Glomerular visceral epithelial cell (primary cell): ENCODE data around the gene EVX2.

ENCODE experiments used
- DNase-seq: peaks from one replicate; pipeline ENCODE4 v3.0.0-alpha.2; 2016; ENCODE audit errors: extremely low spot score

The EVX2 gene

GRCh38 chr2:176122052-176122682, 38.4 kb upstream of the EVX2 start:
- DNase-seq = no peak

GRCh38 chr2:176121190-176122051, 37.7 kb upstream of the EVX2 start:
- no peak for DNase-seq

- DNase-seq = no peak
Measured at GRCh38 chr2:176120364-176121189, 36.8 kb upstream of the EVX2 start.

- peak; percentile 58 for DNase-seq
Measured at GRCh38 chr2:176118601-176119339, 35.0 kb upstream of the EVX2 start.

GRCh38 chr2:176117823-176118371, 34.1 kb upstream of the EVX2 start:
- no peak for DNase-seq

GRCh38 chr2:176117162-176117822, 33.5 kb upstream of the EVX2 start:
- no peak for DNase-seq

GRCh38 chr2:176115883-176116813, 32.4 kb upstream of the EVX2 start, which contains the start of gene HOXD10:
HOXD10 (plus strand) TSS chr2:176116778; CDS start chr2:176116834, 56 bp downstream.
- no peak for DNase-seq

- no peak for DNase-seq
Measured at GRCh38 chr2:176114930-176115625, 31.3 kb upstream of the EVX2 start.

- DNase-seq = no peak
Measured at GRCh38 chr2:176114120-176114929, 30.6 kb upstream of the EVX2 start.

- no peak for DNase-seq
Measured at GRCh38 chr2:176112375-176113302, 28.9 kb upstream of the EVX2 start.

GRCh38 chr2:176111846-176112374, 28.1 kb upstream of the EVX2 start:
- no peak for DNase-seq

- peak; percentile 59 for DNase-seq
Measured at GRCh38 chr2:176111309-176111663, 27.5 kb upstream of the EVX2 start.

- no peak for DNase-seq
Measured at GRCh38 chr2:176110415-176111308, 26.9 kb upstream of the EVX2 start.

- DNase-seq = no peak
Measured at GRCh38 chr2:176109946-176110345, 26.2 kb upstream of the EVX2 start.

- no peak for DNase-seq
Measured at GRCh38 chr2:176109192-176109901, 25.6 kb upstream of the EVX2 start.
